GM18499 (cell line): ENCODE data around the gene TMEM266.

ENCODE experiments used
- ATAC-seq: cut with Tn5 transposase; IDR thresholded peaks from one replicate; pipeline ENCODE4 v1.9.1; 2021; ENCODE audit warnings: moderate number of reproducible peaks; ENCODE audit not compliant: insufficient read depth, unreplicated experiment

TMEM266 gene

DNA sequence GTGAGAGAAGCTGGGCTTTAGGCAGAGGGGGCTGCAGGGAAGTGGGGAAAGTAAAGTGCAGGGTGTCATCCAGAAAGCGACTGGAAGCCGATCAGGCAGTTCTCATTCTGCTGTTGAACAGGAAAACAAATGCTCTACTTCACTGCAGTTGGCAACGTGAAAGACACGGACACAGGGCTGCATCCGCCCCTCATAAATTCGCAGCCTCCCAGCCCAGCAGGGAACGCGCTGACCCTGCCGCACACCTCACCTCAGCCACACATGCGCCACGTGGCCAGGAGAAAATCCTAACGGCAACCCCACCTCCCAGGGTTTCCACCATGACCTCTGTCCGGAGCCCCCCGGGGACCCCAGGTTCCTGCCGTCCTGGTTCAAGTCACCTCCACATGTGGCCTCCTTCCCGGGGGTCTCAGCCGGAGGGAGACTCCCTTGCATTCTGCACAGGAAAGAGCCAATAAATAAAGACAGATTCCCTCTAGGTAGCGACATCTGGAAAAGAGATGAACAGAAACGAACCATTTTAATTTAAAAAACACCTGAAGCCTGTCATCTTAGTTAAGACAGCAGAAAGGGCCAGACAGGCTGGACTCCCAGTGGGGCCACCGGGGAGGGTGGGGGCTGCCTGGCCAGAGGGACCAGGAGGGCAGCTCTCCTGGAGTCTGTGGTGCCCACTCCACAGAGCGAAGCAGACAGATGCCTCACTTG, 118.7 kb downstream of the TMEM266 start:
- ATAC-seq = no peak

DNA sequence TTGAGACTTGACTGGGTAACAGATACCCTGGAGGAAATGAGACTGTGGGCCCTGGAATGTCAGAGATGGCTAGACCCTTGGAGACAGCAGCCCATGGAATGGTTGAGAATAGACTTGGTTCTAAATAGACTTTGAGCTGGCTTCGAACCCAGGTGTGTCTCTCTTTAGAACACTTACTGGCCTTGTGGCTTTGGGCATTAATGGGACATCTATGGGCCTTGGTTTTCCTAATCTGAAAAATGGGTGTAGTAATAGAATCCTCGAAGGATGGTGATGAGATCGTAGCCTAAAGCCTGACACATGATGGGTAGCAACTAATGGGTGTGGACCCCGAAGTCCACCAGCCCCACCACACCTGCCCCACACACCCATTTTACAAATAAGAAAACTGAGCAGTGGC, 119.2 kb downstream of the TMEM266 start:
- no peak for ATAC-seq

- no peak for ATAC-seq
Measured at GRCh38 chr15:76180321-76180720, 120.5 kb downstream of the TMEM266 start.

DNA sequence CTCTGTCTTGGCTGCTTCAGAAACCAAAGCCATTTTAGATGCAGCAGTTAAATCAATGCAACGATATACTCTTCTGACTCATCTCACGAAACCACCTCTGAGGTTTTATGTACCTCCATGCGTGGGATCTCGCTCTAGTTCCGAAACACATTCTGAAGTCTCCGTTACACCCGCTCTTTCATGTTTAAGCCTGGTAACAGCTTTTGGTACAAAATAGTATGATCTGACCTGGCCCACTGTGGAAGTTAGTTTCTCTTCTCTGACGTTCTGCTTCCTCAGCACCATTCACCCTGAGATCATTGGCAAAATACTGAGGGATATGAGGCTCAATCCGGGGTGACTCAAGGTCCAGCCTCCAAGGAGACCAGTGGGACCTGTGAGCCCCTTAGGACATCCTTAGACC, 121.9 kb downstream of the TMEM266 start:
- ATAC-seq = peak; percentile 71

DNA sequence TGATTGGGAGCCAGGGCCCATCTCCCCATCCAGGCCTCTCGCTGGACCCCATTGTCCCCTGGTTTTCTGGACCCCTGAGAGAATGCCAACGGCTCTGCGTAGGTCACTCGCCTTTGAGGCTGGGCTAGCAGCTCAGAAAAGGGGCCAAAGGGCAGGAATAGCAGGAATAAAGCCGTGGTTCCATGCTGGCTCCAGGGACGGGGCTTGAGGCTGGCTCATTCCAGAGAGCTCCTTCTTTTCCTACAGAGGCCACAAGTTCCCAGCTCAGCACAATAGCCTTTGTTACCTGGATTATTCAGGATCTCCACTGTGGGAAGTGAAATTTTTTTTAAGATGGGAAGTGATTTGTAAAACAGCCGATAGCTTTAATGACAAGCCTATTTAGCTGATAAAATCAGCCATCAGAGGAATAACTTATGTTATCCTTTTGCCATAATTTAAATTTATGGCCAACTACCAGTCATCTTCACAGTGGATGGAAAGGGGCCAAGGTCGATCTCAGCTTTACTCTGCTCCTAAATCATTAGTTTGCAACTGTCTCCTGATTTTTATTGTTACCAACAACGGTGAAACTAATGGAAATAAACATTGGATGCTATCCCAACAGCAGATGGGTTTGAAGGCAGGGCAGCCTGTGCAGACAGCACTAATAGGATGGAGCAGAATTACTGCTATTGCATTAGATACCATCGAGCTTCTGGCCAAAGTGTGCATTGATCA, 124.3 kb downstream of the TMEM266 start:
- ATAC-seq = no peak

DNA sequence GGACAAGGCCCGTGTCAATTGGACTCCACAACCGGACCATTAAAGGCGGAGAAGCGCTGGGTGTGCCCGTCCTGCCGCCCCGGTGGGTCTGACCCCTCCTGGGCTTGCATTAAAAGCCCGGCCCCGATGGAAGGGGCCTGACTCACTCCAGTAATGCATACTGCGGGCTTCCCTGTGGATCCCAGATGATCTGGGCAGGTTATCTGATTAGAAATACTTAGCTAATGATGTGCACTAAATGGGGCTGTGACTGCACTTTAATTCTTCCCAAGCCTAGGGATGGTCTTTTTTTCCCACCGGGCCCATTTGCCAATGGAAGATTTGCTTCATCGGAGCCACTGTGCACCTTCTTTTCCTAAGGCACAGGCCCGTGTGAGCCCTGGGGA, 124.9 kb downstream of the TMEM266 start:
- no peak for ATAC-seq

DNA sequence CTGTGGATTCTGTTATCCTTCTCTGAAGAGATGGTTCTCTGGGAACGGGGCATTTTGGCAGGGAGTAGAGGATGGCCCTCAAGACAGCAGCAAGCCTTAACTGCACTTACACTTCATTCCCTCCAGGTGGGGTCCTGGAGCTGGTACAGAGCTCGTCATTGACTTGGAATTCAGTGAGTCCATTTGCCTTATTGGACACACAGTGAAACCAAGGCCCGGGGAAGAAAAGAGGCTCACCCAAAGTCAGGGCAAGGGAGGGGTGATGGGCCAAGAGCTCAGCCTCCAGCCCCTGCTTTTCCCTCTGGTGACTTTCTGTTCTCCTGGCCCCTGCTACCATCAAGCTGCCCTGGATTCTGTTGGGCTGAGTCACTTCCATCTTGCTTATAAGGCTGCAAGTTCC, 125.9 kb downstream of the TMEM266 start:
- ATAC-seq = no peak

- no peak for ATAC-seq
Measured at GRCh38 chr15:76187163-76187562, 127.4 kb downstream of the TMEM266 start.

DNA sequence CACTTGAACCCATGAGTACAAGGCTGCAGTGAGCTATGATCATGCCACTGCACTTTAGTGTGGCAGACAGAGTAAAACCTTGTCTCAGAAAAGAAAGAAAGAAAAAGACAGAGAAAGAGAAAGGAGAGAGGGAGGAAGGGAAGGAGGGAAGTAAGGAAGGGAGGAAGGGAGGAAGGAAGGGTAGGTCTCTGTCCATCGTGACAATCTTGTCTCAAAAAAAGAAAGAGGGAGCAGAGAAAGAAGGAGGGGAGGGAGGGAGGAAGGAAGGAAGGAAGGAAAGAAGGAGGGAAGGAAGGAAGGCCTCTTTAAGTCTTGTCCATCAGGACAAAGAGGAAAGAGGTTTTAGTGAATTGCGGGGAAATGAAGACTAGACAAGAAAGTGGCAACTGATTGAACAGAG, 129.3 kb downstream of the TMEM266 start:
- no peak for ATAC-seq

DNA sequence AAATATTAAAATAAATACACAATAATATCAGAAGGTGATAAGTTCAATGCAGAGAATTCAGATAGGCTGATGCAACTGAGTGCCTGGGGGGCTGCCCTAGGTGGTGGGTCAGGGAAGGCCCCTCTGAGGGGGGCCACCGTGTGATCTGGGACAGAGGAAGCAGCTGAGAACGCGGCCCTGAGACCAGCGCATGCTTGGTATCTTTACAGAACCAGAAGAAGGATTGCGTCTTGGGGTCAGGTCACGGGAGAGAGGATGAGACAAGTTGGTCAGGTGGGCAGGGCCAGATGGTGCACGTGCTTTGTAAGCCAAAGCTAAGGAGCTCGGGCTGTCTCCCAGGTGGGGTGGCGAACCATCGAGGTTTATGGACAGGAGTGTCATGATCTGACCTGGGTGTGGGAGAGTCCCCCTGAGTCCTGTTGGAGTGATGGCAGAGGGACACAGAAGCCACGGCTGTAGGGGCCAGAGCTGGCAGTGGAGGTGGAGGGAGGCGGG, 130.3 kb downstream of the TMEM266 start:
- no peak for ATAC-seq

DNA sequence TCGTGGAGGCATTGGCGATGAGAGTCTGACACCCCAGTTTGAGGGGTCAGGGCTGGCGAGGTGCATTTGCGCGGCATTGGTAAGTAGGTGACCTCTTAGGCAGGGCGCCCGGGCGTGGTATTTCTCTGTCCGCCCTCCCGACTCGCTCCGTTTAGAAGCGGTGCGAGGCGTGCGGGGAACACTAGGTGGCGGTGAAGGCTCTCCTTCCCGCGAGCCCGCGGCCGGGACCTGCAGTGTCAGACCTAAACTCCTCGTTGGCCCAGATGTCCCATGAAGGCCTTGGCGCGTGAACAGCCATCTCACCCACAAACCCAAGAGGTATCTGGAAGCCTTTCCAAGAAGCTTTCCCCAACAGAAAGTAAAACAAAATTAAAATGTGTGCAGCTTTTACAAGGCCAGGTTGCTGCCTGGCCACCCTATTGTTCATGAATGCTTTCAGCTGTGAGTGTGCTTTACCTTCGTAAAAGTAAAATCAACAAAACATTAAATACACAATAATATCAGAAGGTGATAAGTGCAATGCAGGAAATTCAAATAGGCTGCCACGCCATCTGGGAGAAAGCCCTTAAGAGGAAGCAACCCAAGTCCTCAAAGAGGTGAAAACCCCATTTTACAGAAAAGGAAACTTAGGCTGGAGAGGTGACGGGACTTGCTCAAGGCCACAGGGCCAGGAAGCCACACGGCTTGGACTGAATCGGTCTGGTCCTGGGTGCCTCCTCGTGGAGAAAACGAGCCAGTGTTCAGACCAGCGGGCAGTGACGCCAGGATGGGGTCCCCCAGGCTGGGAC, 131.2 kb downstream of the TMEM266 start:
- ATAC-seq = no peak

- ATAC-seq = no peak
Measured at GRCh38 chr15:76191539-76192244, 131.9 kb downstream of the TMEM266 start.

GRCh38 chr15:76192715-76193114, 132.9 kb downstream of the TMEM266 start:
- no peak for ATAC-seq

- ATAC-seq = no peak
Measured at GRCh38 chr15:76193934-76194333, 134.1 kb downstream of the TMEM266 start.

DNA sequence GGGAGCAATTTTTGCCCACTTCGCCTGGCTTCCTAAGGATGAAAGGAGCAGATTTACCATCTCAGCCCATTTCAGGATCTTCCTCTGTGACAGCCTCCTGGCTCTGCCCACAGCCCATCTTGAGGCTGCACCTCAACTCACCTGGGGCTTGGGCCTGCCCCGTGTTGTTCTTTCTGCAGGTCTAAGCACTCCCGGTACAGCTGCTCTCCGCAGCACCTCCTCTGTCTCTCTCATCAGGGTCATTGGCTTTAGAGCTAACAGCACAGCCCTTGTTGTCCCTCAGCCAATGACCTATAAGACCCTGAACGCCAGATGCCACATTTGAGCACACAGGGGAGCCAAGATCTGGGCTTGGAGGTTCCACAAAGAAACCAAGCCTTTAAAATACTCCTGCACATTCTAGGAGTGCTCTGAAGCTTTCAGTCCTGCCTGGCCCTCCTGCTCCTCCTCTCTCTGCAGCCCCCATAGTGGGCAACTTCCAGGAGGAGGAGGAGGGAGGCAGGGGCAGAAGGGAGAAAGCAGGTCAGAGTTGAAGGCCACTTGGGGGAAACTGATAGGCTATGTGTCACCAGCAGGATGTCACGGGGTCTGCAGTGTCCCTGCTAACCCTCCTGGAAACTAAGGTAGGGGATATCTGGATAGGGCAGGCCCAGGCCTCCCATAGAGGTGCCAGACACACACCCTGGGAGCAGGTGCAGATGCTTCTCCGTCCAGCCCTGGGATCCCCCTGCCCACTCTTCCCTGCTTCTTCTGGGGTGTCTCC, 135.9 kb downstream of the TMEM266 start:
- ATAC-seq = no peak

DNA sequence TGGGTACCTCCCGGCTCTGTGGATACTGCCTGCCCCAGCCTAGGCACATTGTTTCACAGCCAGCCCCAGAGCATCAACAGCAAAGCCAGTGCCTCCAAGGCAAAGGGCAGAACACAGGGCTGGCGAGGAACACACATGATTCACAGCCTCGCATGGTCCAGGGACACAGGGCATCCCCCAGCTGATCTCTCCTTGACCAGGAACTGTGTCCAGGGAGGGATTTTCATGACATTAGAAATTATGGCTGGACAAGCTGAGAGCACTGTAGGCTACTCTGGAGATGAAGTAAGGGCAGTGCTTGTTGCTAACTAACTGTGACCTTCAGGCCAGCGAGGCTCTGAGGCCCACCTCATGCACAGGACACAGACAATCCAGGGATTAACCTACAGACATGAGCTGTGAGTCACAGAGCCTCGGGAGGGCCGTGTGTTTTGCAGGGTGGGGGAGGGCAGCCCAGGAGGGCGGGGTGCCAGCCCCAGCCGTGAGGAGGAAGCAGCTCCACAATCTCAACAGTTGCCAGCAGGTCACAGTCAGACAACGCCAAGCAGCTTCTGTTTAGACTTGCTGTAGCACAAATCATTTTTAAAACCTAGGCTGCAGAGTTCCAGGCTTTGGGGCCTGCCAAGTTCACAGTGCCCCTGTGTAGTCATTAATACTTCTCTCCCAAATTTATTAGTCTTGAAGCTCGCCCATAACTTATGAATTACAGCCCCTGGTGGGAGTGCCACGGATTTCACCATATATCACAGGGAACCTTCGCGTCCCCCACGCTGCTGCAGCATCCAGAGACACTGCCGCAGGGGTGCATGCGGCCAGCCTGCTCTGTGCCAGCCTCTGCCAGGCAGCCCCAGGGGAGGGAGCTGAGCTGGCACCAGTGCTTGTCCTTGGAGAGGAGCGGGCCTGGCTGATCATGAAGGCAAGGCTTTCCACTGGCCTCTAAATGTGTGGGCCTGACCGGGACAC, 136.8 kb downstream of the TMEM266 start:
- no peak for ATAC-seq

DNA sequence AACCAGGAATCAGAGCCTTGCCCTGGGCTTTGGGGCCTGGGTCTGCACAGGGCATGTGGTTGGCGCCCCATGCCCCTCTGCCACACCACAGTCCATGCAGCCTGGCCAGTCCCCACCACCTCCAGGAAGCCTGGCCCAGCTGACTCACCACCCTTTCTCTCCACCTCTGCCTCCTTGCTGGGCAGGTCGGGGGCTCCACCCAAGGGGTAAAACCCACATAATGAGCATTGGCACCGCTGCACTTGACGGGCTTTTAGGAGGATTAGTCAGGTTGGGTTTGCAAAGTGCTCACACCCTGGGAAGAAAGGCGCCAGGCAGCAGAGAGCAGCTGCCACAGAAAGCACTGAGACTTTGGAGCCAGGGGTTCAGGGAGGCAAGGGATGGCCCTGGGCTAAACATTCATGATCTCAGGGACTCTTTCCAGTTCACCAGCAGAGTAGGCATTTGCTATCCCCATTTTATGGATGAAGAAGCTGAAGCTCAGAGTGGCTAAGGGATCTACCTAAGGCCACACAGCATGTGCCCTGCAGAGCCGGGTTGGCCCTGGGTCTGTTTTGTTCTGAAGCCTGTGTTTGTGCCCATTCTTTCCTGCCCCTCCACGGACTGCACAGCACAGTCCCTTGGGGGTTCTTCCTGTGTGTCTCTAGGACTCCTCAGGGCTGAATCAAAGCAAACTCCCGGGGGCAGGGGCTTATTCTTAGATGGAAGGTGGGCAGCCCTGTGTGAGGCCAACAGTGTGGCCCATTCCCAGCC, 138.1 kb downstream of the TMEM266 start:
- ATAC-seq = no peak
